Measurements from ENCODE around the gene RASGRP2.

DNA sequence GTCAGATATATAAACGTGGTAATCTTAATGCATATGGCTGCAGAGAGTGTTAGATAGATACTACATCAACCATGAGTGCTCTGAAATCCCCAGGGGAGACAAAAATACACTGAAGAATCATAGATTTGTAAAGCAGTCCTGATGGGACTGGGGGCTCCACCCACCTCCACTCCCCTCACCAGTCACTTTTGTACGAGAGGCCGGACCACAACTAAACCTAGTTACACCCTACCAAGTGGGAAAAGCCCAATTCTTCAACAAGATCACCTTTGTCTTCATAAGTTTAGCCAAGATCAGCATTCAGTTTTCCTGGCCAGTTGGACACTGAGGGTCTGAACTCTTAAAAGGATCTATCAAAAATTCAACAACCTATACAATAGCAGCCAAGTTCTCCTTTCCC lies 32.9 kb upstream of the RASGRP2 start:
- TF ChIP-seq TAF1 (IDR thresholded peaks at IDR 0.05; ENCODE audit: low read depth, low read length) (no peak), POLR2A (IDR thresholded peaks at IDR 0.05; ENCODE audit: low read depth, low read length) (no peak), SPI1 (IDR thresholded peaks at IDR 0.05; ENCODE audit: low read depth, low read length) (no peak), POLR2AphosphoS5 (IDR thresholded peaks at IDR 0.05; ENCODE audit: low read depth, low read length) (no peak), POU2F2 (IDR thresholded peaks at IDR 0.05; ENCODE audit: low read depth, low read length) (no peak)
